Measurements from ENCODE around the gene KLHL7. TPM values are rescaled to one million over a fixed set of nuclear protein-coding genes. Genes with fewer than 3 reads are reported as not detected.
"Not testable (repeated sequence)": the region's sequence is repeated elsewhere in the genome, so short reads cannot be mapped to it uniquely, and the experiment has no call there.

Gene KLHL7
- total RNA-seq, 1 donor from 2014 or later = 19.7 TPM

- Mint-ChIP-seq H3K9me3 (no peaks in the 10 kb centered on the region), H3K27me3 (ENCODE audit: insufficient read depth) (peaks cover 12% of the 10 kb centered on the region), H3K4me3 (no peak overlapping the region), H3K36me3 (ENCODE audit: low read depth) (no peaks in the 10 kb centered on the region), H3K27ac (no peak overlapping the region), H3K4me1 (ENCODE audit: low read depth) (no peaks in the 10 kb centered on the region)
- DNase-seq (ENCODE audit: low spot score) = no peak
- intact Hi-C loops (cut with micrococcal nuclease) = no loop called here
Observed at GRCh38 chr7:23214423-23214822, 108.8 kb downstream of the KLHL7 start.

- Mint-ChIP-seq H3K27ac (no peak overlapping the region), H3K9me3 (no peaks in the 10 kb centered on the region), H3K27me3 (ENCODE audit: insufficient read depth) (peaks cover 13% of the 10 kb centered on the region), H3K4me3 (no peak overlapping the region), H3K4me1 (ENCODE audit: low read depth) (no peaks in the 10 kb centered on the region), H3K36me3 (ENCODE audit: low read depth) (no peaks in the 10 kb centered on the region)
- DNase-seq (ENCODE audit: low spot score) = no peak
- intact Hi-C loops (cut with micrococcal nuclease) = no loop called here
Observed at GRCh38 chr7:23214938-23215337, 109.4 kb downstream of the KLHL7 start.

DNA sequence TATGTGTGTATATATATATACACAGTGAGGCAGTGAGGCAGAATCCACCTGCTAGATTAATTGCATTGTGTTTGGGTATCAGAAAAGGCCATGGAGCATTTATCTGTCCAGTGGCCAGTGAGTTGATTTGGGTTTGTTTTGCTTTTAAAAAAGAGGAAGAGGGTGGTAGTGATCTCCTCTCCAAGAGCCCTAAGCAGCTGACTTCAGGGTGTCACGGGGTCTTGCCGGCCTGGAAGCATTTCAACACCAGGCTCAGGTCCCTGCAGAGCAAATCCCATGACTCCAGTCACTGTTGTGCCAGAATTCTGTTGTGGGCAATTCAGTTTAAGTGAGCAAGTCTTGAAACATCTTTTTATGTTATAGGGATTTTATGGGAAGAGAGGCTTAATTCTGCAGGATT is 110.4 kb downstream of the KLHL7 start:
- intact Hi-C loops (cut with micrococcal nuclease) = no loop called here
- Mint-ChIP-seq H3K4me1 (ENCODE audit: low read depth) (no peaks in the 10 kb centered on the region), H3K27ac (no peak overlapping the region), H3K9me3 (no peaks in the 10 kb centered on the region), H3K27me3 (ENCODE audit: insufficient read depth) (peaks cover 13% of the 10 kb centered on the region), H3K36me3 (ENCODE audit: low read depth) (no peaks in the 10 kb centered on the region), H3K4me3 (no peak overlapping the region)
- DNase-seq (ENCODE audit: low spot score) = no peak

DNA sequence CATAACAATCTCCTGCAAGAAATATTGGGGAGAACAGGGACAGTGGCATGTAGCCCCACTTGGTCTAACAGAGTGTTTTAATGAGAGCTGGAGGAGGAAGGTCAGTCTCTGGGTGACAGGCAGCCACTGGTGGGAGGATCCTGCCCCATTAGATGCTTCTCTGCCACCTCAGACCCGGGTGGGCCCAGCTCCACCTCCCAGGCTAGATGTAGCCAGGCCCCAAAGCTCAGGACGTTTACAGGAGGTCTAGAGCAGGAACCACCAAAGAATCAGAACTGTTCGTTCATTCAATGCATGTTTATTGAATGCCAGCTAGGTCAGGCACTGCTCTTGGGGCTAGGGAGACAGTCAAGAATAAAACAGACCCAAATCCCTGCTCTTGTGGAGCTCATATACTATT is 112.6 kb downstream of the KLHL7 start:
- H3K4me1 Mint-ChIP-seq (ENCODE audit: low read depth) = no peaks in the 10 kb centered on the region
- no peak overlapping the region for H3K27ac Mint-ChIP-seq
- no peaks in the 10 kb centered on the region for H3K9me3 Mint-ChIP-seq
- H3K27me3 Mint-ChIP-seq (ENCODE audit: insufficient read depth) = peaks cover 13% of the 10 kb centered on the region
- DNase-seq (ENCODE audit: low spot score) = no peak
- no peaks in the 10 kb centered on the region for H3K36me3 Mint-ChIP-seq (ENCODE audit: low read depth)
- no peak overlapping the region for H3K4me3 Mint-ChIP-seq
- intact Hi-C loops (cut with micrococcal nuclease) = no loop called here

DNA sequence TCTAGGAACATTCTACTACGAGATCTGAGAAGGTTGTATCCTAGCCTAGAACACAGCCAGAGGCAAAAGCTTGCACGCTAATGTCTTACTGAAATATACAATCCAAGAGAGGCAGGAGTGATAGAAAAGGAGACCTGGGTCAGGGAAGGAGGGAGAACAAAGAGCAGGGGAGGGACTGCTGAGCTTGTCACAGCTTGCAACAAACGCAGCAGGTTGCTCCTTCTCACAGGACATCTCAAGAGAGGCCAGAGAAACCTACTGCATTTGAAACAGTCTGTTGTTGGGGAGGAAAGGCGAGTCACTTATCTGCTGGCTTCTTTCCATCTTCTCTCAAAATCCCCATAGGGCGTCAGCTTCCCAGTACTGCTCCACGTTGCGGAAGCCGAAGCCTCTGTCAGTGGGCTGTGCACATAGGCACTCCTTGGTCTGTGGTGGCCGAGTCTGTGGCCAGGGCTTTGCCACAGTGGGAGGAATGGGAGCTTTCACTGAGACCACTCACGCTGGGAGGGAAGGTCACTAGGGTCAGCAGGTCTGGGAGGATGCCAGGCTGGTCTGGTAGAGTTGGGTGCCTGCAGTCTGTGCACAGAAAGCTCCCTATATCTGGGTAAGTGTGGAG is 115.2 kb downstream of the KLHL7 start:
- Mint-ChIP-seq H3K36me3 (ENCODE audit: low read depth) (no peaks in the 10 kb centered on the region), H3K9me3 (no peaks in the 10 kb centered on the region), H3K27me3 (ENCODE audit: insufficient read depth) (peaks cover 14% of the 10 kb centered on the region), H3K27ac (no peak overlapping the region), H3K4me3 (no peak overlapping the region), H3K4me1 (ENCODE audit: low read depth) (no peaks in the 10 kb centered on the region)
- intact Hi-C loops (cut with micrococcal nuclease) = no loop called here
- no peak for DNase-seq (ENCODE audit: low spot score)

DNA sequence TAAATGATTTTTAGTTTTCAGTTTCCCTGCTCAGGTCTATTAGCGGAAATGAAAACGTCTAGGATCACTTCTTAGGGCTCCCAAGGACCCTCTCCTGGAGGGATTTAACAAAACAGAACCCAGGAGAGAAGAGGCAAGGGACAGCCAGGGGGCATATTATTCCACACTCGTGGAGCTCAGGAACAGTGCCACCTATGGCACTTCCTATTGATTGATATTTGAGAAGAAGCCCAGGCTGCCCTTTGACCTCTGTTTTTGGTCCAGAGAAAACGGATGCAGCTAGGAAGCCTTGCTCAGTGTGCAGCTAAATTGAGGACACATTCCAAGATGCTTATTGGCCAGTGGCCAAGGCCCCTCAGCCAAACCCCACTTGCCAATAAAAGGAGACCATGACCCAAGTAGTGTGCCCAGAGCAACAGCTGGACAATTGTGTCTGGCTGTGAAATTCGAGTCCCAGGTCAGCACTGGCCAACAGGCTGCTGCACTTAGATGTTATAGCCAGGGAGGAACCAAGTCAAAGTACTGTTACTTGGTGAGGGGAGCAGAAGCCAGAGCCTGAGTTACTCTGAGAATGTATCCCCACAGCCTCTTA is 117.0 kb downstream of the KLHL7 start:
- no peak overlapping the region for H3K4me3 Mint-ChIP-seq
- H3K27me3 Mint-ChIP-seq (ENCODE audit: insufficient read depth) = peaks cover 17% of the 10 kb centered on the region
- no peaks in the 10 kb centered on the region for H3K9me3 Mint-ChIP-seq
- DNase-seq (ENCODE audit: low spot score) = no peak
- H3K4me1 Mint-ChIP-seq (ENCODE audit: low read depth) = no peaks in the 10 kb centered on the region
- H3K27ac Mint-ChIP-seq = no peak overlapping the region
- intact Hi-C loops (cut with micrococcal nuclease) = no loop called here
- no peaks in the 10 kb centered on the region for H3K36me3 Mint-ChIP-seq (ENCODE audit: low read depth)

DNA sequence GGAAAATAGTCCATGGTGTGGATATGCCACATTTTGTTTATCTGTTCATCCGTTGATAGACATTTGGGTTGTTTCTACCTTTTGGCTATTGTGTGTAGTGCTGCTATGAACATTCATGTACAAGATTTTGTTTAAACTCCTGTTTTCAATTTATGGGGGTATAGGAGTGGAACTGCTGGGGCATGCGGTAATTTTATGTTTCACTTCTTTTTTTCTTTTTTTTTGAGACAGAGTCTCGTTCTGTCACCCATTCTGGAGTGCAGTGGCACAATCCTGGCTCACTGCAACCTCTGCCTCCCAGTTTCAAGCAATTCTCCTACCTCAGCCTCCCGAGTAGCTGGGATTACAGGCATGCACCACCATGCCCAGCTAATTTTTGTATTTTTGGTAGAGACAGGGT is 118.8 kb downstream of the KLHL7 start:
- H3K36me3 Mint-ChIP-seq (ENCODE audit: low read depth); H3K4me1 Mint-ChIP-seq (ENCODE audit: low read depth); H3K4me3 Mint-ChIP-seq; DNase-seq (ENCODE audit: low spot score); intact Hi-C loops (cut with micrococcal nuclease); H3K27ac Mint-ChIP-seq; H3K9me3 Mint-ChIP-seq: not testable (repeated sequence)
- peaks cover 12% of the 10 kb centered on the region for H3K27me3 Mint-ChIP-seq (ENCODE audit: insufficient read depth)

GRCh38 chr7:23226844-23227450 is 121.4 kb downstream of the KLHL7 start:
- Mint-ChIP-seq H3K27ac (no peak overlapping the region), H3K27me3 (ENCODE audit: insufficient read depth) (peaks cover 7% of the 10 kb centered on the region), H3K36me3 (ENCODE audit: low read depth) (no peaks in the 10 kb centered on the region)

More at GRCh38 chr7:23226844-23227450, 121.4 kb downstream of the KLHL7 start:
- intact Hi-C loops (cut with micrococcal nuclease) = no loop called here
- no peaks in the 10 kb centered on the region for H3K9me3 Mint-ChIP-seq
- H3K4me1 Mint-ChIP-seq (ENCODE audit: low read depth) = no peaks in the 10 kb centered on the region
- no peak for DNase-seq (ENCODE audit: low spot score)
- no peak overlapping the region for H3K4me3 Mint-ChIP-seq

Other genes with a start within 250 kb of the KLHL7 start
- 36.8 and 45.7 TPM in 2 replicates for gene HYCC1, start 91.7 kb upstream of the KLHL7 start, total RNA-seq
- 52.7 and 55.2 TPM in 2 replicates for gene NUP42, start 76.3 kb downstream of the KLHL7 start, total RNA-seq
- gene GPNMB, start 141.0 kb downstream of the KLHL7 start, total RNA-seq = 0.83 and 1.2 TPM in 2 replicates
- 92.3 and 92.8 TPM in 2 replicates for gene MALSU1, start 193.6 kb downstream of the KLHL7 start, total RNA-seq